Tibial nerve (tissue), 4 donors: ENCODE measurements around the gene LRTM1. TPM values are rescaled to one million over a fixed set of nuclear protein-coding genes. Genes with fewer than 3 reads are reported as not detected.

Experiments used
- DNase-seq, 2 donors: peaks; one replicate each; pipeline ENCODE4 v3.0.0-alpha.2; 2019; ENCODE audit warnings: low spot score in 2 of 2
- H3K27ac ChIP-seq, 4 donors: fragments of 200-600 bp; sonication (generic) in 3 of 4; one replicate each; pipeline ENCODE4 v1.5.1; 2017 to 2019; ENCODE audit warnings: mild to moderate bottlenecking in 1 of 4
- H3K27me3 ChIP-seq, 2 donors: fragments of 200-600 bp; sonication (generic) in 1 of 2; one replicate each; pipeline versions ENCODE4 v1.5.1 to v1.6.0; 2017 to 2019
- H3K36me3 ChIP-seq, 3 donors: fragments of 200-600 bp; sonication (generic); one replicate each; pipeline ENCODE4 v1.5.1; 2018 to 2019
- H3K4me1 ChIP-seq, 4 donors: fragments of 200-600 bp; sonication (generic) in 3 of 4; one replicate each; pipeline ENCODE4 v1.5.1; 2017 to 2019
- H3K4me3 ChIP-seq, 4 donors: fragments of 200-600 bp; sonication (generic) in 3 of 4; one replicate each; pipeline ENCODE4 v1.5.1; 2017 to 2019; ENCODE audit warnings: mild to moderate bottlenecking in 1 of 4, moderate library complexity in 1 of 4
- H3K9me3 ChIP-seq, 4 donors: fragments of 200-600 bp; sonication (generic) in 3 of 4; one replicate each; pipeline ENCODE4 v1.5.1; 2017 to 2019
- CTCF ChIP-seq, 5 experiments: fragments of 200-600 bp in 3 of 5; fragments of 450-650 bp in 2 of 5; sonication (generic) in 3 of 5; IDR thresholded peaks; one replicate each; pipeline ENCODE4 v1.5.1; 2016 to 2019; ENCODE audit warnings: antibody characterized with exemption in 5 of 5, mild to moderate bottlenecking in 3 of 5, moderate library complexity in 2 of 5
- EP300 ChIP-seq, 2 donors: sonication (generic); formaldehyde crosslinking; IDR thresholded peaks; one replicate each; pipeline ENCODE4 v1.6.1; 2017; ENCODE audit warnings: antibody characterized with exemption in 2 of 2, mild to moderate bottlenecking in 1 of 2
- POLR2A ChIP-seq, 2 donors: fragments of 450-650 bp; IDR thresholded peaks; one replicate each; pipeline ENCODE4 v1.6.1; 2017; ENCODE audit warnings: antibody characterized with exemption in 2 of 2, mild to moderate bottlenecking in 2 of 2, moderate library complexity in 2 of 2
- WGBS, 2 donors: methylation state at CpG; one replicate each; pipeline ENCODE4 v1.1.5; 2018; 5-methylcytosine and 5-hydroxymethylcytosine counted together
- total RNA-seq, 4 donors: library from RNA; depleted of rRNA; stranded (reverse); fragments of >200 nt; gene quantifications; one replicate each; pipeline ENCODE4 v1.1.0, GENCODE V29; 2016

LRTM1 gene
- total RNA-seq, 4 donors from 2014 or later, result not detected

GRCh38 chr3:54932606-54933005, 4.7 kb upstream of the LRTM1 start:
- no peaks in the 10 kb centered on the region for H3K27me3 ChIP-seq
- H3K36me3 ChIP-seq, result no peaks in the 10 kb centered on the region
- no peak overlapping the region for H3K27ac ChIP-seq
- 69 to 84% methylated on average over 4 of the region's 4 CpGs for WGBS, 2 donors
- DNase-seq, result no peak
- no peaks in the 10 kb centered on the region for H3K9me3 ChIP-seq
- no peak overlapping the region for H3K4me3 ChIP-seq
- no peaks in the 10 kb centered on the region for H3K4me1 ChIP-seq
- TF ChIP-seq EP300 (IDR thresholded peaks at IDR 0.05), result no peak
- no peak for TF ChIP-seq CTCF (IDR thresholded peaks at IDR 0.05)
- TF ChIP-seq POLR2A (IDR thresholded peaks at IDR 0.05), result no peak

- DNase-seq, result no peak
- Histone ChIP-seq H3K4me1 (no peaks in the 10 kb centered on the region), H3K27me3 (no peaks in the 10 kb centered on the region), H3K27ac (no peak overlapping the region), H3K9me3 (no peaks in the 10 kb centered on the region), H3K36me3 (no peaks in the 10 kb centered on the region), H3K4me3 (no peak overlapping the region)
- WGBS, 2 donors, result 22 to 36% methylated on average over 4 of the region's 4 CpGs
- TF ChIP-seq EP300 (IDR thresholded peaks at IDR 0.05), result no peak
- TF ChIP-seq CTCF (IDR thresholded peaks at IDR 0.05), result no peak
- TF ChIP-seq POLR2A (IDR thresholded peaks at IDR 0.05), result no peak
These were observed 3.3 kb upstream of the LRTM1 start for GRCh38 chr3:54931182-54931581.

- Histone ChIP-seq H3K4me3 (no peak overlapping the region), H3K9me3 (no peaks in the 10 kb centered on the region), H3K27ac (peak overlapping the region in 2 of 4 donors; percentile 34 to 62), H3K4me1 (no peaks in the 10 kb centered on the region), H3K36me3 (no peaks in the 10 kb centered on the region), H3K27me3 (no peaks in the 10 kb centered on the region)
- TF ChIP-seq POLR2A (IDR thresholded peaks at IDR 0.05), result no peak
- no peak for TF ChIP-seq CTCF (IDR thresholded peaks at IDR 0.05)
- no peak for TF ChIP-seq EP300 (IDR thresholded peaks at IDR 0.05)
- no peak for DNase-seq
- whole genome bisulfite sequencing, 2 donors, result 88 to 96% methylated on average over 12 of the region's 12 CpGs
These were observed 9.3 kb downstream of the LRTM1 start for GRCh38 chr3:54918516-54918915.

GRCh38 chr3:54917862-54918261, 10.0 kb downstream of the LRTM1 start:
- Histone ChIP-seq H3K4me3 (no peak overlapping the region), H3K4me1 (no peaks in the 10 kb centered on the region), H3K36me3 (no peaks in the 10 kb centered on the region), H3K9me3 (no peaks in the 10 kb centered on the region), H3K27me3 (no peaks in the 10 kb centered on the region), H3K27ac (no peak overlapping the region)
- WGBS, 2 donors, result 81 to 88% methylated on average over 4 of the region's 4 CpGs
- DNase-seq, result no peak
- TF ChIP-seq EP300 (IDR thresholded peaks at IDR 0.05) (no peak), CTCF (IDR thresholded peaks at IDR 0.05) (no peak), POLR2A (IDR thresholded peaks at IDR 0.05) (no peak)

- H3K27ac ChIP-seq, result no peak overlapping the region
- WGBS, 2 donors, result 61 to 65% methylated on average over 2 of the region's 2 CpGs
- no peak for TF ChIP-seq POLR2A (IDR thresholded peaks at IDR 0.05)
- no peak for TF ChIP-seq EP300 (IDR thresholded peaks at IDR 0.05)
- TF ChIP-seq CTCF (IDR thresholded peaks at IDR 0.05), result no peak
- no peaks in the 10 kb centered on the region for H3K9me3 ChIP-seq
- no peaks in the 10 kb centered on the region for H3K4me1 ChIP-seq
- H3K36me3 ChIP-seq, result peaks cover 0 to 5% (median 0%) of the 10 kb centered on the region in 3 donors
- H3K27me3 ChIP-seq, result no peaks in the 10 kb centered on the region
- DNase-seq, result no peak
- no peak overlapping the region for H3K4me3 ChIP-seq
These were observed 10.7 kb downstream of the LRTM1 start for GRCh38 chr3:54917174-54917573.
